ENCODE results near the gene ARMH4. TPM values are rescaled to one million over a fixed set of nuclear protein-coding genes. Genes with fewer than 3 reads are reported as not detected.

The ARMH4 gene
- total RNA-seq, 1 experiment from 2014 or later, result 42.6 TPM

GRCh38 chr14:58107947-58108552 is 44.0 kb downstream of the ARMH4 start:
- no peak for DNase-seq
- Mint-ChIP-seq H3K9me3 (no peaks in the 10 kb centered on the region), H3K4me1 (no peaks in the 10 kb centered on the region), H3K27me3 (ENCODE audit: low read depth) (no peaks in the 10 kb centered on the region), H3K36me3 (ENCODE audit: insufficient read depth in 1 of 3, low read depth in 3 of 3) (no peaks in the 10 kb centered on the region), H3K4me3 (no peak overlapping the region), H3K27ac (no peak overlapping the region)
- Histone ChIP-seq H3K56ac (ENCODE audit: insufficient read length, low read depth, low read length) (no peak overlapping the region), H4K20me1 (ENCODE audit: control insufficient read depth, insufficient read depth, insufficient read length) (no peaks in the 10 kb centered on the region), H3K27ac (ENCODE audit: insufficient read length, low read depth, low read length) (no peak overlapping the region), H2AK5ac (ENCODE audit: insufficient read length, low read length) (no peak overlapping the region), H3K14ac (ENCODE audit: insufficient read depth, low read length) (no peak overlapping the region), H3K79me2 (ENCODE audit: insufficient read depth, low read length) (no peaks in the 10 kb centered on the region), H3K27me3 (ENCODE audit: insufficient read depth, low read length) (no peaks in the 10 kb centered on the region), H4K91ac (ENCODE audit: insufficient read length, low read depth, low read length) (no peak overlapping the region), H2BK20ac (ENCODE audit: low read depth, low read length, poor library complexity, severe bottlenecking) (no peak overlapping the region), H3K23ac (ENCODE audit: insufficient read length, low read depth, low read length) (no peak overlapping the region), H3K4ac (ENCODE audit: low read depth, low read length) (no peak overlapping the region), H2BK120ac (ENCODE audit: low read depth, low read length, poor library complexity, severe bottlenecking) (no peak overlapping the region), H3K23me2 (ENCODE audit: insufficient read length, low read depth, low read length, poor library complexity, severe bottlenecking) (no peaks in the 10 kb centered on the region), H2AFZ (ENCODE audit: low read length) (no peak overlapping the region), H2BK5ac (ENCODE audit: insufficient read length, low read length) (no peak overlapping the region), H3K9ac (ENCODE audit: extremely low read depth, insufficient read length, low read length) (no peak overlapping the region), H3K18ac (ENCODE audit: insufficient read length, low read depth, low read length) (no peak overlapping the region), H3T11ph (ENCODE audit: low read length) (no peak overlapping the region), H2BK15ac (ENCODE audit: low read depth, low read length) (no peak overlapping the region), H3K9me3 (ENCODE audit: control insufficient read depth, low read depth, low read length) (no peaks in the 10 kb centered on the region), H3K79me1 (ENCODE audit: insufficient read depth, low read depth, low read length, poor library complexity, severe bottlenecking) (no peaks in the 10 kb centered on the region), H4K5ac (ENCODE audit: insufficient read length, low read depth, low read length) (no peak overlapping the region), H2BK12ac (ENCODE audit: insufficient read length, low read depth, low read length) (no peak overlapping the region), H4K8ac (replicated peaks; ENCODE audit: insufficient read length, low read depth, low read length) (no peak overlapping the region), H3K4me1 (ENCODE audit: insufficient read depth, low read length) (no peaks in the 10 kb centered on the region), H3K4me2 (ENCODE audit: insufficient read depth, insufficient read length, low read length) (no peak overlapping the region)
- no CpG with 5 or more reads among the region's 4 CpGs for WGBS (ENCODE audit: extremely low coverage, insufficient read length, low lambda C conversion rate)
- TF ChIP-seq CTCF (conservative IDR thresholded peaks at IDR 0.05), result peak; percentile 82

Measured in H9 (cell line).